IPS-NIHi7 (cell line): ENCODE measurements around the gene PROCA1.
"Not testable (repeated sequence)": the region's sequence is repeated elsewhere in the genome, so short reads cannot be mapped to it uniquely, and the experiment has no call there.

ENCODE experiments used
- DNase-seq: peaks from one replicate; pipeline ENCODE4 v3.0.0; 2012; ENCODE audit warnings: mixed read lengths; ENCODE audit errors: extremely low spot score

The PROCA1 gene

DNA sequence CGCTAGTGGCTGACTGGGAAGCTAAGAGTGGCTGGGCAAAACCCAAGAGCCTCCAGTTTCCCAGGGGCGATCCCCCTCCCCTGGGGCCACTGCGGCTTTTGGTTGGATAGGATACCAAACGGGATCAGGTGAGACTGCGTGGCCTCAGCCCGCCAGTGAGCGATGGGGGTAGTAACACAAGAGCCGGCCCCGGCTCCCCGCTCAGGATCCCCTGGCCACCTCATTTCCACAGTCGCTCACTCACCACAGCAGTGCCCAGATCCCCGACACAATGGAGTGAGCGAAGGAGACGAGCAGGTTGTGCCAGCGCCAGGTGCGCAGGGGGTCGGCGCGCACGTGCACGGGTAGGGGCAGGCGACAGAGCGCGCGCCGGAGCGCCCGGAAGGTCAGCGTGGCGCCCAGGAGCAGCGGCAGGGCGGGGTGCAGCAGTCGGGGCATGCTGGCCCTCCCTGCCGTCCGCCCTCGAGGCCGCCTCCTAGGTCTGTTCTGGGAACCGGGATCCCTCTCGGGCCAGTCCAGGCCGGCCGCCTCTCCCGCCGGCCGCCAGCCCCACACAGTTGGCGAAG lies 14.1 kb upstream of the PROCA1 start:
- DNase-seq = no peak

DNA sequence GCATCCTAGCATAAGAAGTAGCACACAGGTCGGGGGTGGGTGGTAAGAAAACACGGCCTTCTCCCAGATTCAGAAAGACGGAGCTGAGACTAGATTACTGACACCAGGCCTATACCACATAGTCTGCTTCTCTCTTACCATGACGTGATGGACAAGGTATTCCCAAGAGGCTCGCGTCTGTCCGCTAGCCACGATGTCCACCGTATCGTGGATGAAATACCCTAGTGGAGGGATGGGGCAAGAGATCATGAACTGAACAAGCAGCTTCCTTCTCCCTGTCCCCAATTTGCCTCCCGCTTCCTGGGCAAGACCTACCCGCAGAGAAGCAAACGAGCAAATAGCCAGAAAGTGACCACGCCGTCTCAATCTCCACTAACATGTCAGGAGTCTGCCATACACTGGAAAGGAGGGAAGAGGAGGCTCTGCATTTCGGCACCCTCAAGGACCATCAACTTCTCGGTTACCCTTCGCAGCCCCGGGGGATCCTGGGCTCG lies 13.5 kb upstream of the PROCA1 start:
- DNase-seq = no peak

DNA sequence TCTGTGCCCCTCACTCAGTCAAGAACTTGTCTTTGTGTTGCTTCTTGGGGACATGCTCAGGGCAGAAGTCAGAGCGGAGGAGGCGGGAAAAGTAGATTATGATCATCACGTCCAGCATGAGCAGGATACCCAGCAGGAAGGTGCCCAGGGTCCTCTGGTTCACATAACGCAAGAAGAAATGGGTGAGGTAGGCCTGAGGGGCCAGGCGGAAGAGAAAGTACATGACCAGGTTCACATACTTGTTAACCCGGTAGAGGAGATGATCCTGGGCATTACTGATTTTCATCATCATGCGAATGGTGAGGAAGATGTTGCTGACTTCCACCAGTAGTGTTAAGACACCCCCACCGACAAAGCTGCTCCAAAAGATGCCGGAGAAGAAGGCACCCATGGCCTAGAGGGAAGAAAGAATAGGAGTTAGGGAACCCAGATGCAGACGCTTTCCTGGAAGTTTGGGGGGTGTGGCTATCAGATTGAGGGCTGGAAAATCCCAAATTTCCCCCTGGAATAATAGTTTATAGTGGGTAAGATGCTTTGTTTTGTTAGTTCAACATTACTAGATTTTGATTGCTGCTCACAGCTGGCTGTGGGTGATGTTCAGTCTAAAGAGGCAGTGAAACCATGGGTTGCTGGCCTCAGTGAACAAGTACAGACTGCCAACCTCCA lies 12.9 kb upstream of the PROCA1 start:
- no peak for DNase-seq

DNA sequence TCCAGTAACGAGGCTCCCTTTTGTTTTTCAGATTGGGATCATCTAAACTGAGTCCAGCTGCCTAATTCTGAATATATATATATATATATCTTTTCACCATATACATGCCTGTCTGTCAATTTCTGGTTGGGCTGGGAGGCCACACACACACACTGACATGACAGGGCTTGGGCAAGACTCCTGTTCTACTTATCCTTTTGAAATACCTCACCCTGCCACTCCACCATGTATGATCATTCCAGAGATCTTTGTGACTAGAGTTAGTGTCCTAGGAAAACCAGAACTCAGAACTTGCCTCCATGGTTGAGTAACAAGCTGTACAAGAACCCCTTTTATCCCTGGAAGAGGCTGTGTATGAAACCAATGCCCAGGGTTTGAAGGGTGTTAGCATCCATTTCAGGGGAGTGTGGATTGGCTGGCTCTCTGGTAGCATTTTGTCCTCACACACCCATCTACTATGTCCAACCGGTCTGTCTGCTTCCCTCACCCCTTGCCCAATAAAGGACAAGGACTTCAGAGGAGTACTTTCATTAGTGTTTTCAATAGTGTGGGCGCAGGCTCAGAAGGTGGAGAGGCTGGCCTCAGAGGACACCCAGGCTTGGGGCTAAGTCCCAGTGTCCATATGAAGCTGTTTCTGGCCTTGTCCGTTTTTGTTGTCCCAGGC lies 12.3 kb upstream of the PROCA1 start:
- not testable (repeated sequence) for DNase-seq

DNA sequence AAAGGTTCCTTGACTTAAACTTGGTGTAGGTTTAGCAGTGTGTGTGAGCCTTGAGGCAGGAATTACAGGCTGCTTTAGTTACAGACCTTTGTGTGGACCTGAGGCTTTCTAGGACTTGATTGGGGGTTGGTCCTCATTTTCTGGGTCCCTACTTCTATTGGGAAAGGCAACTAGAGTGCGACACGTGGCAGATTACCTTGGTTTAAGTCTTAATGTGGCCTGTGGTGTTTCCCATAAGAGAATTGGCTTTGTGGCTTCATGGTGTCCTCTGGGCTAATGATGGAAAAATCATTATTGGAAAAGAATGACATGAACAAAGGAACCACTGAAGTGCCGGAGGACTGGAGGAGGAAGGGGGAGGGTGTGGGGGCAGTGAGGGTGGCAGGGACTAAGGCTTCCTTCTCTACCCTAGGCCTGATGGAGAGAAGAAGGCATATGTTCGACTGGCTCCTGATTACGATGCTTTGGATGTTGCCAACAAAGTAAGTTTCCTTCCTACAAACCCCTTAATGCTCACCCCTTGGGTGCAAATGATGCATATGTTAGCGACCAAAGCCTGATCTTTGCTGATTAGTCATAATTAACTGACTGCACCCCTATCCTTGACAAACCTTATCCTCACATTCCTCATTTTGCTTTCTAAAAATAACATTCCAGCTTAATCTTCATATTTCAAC lies 11.6 kb upstream of the PROCA1 start:
- DNase-seq = no peak

DNA sequence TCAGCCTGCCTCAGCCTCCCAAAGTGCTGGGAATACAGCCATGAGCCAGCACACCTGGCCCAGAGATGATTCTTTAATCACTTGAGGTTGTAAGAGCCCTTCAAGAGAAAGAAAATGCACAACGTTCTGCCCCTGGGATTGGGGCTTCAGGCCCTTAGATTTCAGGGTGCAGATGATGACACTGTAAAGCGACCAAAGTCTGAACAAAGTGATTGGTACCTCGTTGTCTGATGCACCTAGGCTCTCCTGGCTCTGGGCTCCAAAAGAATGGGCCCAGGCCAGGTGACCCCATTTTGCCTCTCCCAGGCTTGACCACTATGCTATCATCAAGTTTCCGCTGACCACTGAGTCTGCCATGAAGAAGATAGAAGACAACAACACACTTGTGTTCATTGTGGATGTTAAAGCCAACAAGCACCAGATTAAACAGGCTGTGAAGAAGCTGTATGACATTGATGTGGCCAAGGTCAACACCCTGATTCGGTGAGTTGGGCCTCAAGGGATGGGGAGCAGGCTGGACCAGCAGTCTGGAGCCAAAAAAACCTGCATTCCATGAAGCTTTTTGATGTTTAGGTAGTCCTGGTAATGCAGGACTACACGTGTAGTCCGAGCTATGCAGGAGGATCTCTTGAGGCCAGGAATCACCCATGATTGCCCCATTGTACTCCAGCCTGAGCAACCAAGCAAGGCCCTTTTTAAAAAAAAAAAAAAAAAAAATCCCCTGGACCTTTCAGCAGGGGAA lies 10.9 kb upstream of the PROCA1 start:
- no peak for DNase-seq

DNA sequence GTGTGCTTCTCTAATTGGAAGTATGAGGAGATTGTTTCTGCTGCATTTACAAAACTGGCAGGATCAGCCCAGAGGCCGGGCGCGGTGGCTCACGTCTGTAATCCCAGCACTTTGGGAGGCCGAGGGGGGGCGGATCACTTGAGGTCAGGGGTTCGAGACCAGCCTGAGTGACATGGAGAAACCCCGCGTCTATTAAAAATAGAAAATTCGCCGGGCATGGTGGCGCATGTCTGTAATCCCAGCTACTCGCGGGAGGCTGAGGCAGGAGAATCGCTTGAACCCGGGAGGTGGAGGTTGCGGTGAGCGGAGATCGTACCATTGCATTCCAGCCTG lies 9.3 kb upstream of the PROCA1 start:
- not testable (repeated sequence) for DNase-seq

DNA sequence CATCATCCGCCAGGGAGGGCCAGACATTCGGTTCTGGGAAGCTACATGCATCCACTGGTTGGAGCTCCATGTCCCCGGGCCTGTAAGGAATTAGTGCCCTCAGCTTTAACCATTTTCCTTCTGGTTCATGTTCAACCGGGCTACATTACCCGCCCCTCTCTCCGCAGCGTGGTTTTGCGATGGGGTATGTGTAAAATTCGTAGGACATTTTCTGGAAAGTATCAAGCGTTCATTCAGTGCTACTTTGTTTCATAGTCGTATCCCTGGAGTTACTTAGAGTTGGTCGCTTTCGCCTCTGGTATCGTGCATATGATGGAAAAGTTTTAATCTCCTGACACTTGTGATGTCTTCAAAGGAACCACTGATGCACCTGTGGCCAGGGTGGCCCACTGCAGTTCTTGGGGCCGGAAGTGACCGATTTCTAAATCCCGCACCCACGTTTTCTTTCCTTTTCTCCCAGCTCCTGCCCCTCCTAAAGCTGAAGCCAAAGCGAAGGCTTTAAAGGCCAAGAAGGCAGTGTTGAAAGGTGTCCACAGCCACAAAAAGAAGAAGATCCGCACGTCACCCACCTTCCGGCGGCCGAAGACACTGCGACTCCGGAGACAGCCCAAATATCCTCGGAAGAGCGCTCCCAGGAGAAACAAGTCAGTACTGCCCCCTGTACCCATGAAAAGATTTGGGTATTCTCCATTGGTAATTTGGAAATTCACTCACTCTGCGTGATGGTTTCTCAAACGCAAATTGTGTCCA lies 8.7 kb upstream of the PROCA1 start:
- DNase-seq = no peak

DNA sequence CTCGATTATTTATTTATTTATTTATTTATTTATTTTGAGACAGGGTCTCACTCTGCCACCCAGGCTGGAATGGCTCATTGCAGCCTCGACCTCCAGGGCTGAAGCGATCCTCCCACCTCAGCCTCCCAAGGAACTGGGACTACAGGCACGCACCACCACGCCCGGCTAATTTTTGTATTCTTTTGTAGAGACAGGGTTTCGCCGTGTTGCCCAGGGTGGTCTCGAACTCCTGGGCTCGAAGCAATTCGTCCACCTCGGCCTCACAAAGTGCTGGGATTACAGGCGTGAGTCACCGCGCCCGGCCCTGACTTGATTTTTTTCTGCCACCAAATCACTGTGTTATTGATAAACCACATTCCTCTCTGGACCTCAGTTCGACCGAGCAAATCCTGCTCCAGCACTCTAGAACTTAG lies 7.3 kb upstream of the PROCA1 start:
- no peak for DNase-seq

DNA sequence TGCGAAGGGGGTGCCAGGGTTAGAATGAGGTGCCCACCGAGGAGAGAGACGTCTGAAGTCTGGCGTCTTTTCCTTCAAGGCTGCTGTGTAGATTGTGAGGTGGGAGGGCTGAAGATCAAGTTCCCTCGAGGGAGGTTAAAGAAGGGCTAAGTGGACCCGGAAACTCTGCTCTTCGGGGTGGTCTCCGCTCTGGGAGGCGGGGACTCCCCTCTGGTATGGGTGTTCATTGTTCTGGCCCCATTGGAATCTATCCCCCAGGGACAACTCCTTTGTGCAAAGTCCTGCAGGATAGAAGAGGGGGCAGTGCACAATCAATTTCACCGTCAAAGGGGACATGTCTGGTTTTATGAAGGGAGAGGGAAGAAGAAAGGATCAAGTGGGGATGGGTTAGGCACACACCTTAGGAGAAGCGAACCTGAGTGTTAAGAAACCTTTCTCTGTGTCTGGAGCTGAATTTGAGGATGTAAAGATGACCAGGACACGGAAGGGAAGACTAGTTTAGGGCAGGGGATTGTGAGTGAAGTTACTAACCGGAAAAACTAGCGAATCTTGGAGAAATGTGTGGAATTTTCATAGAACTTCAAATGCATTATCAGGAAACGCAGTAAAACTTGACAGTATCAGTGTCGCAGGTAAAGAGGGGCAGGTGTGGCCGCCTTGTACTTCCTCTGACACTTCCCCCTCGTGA lies 6.8 kb upstream of the PROCA1 start:
- no peak for DNase-seq

DNA sequence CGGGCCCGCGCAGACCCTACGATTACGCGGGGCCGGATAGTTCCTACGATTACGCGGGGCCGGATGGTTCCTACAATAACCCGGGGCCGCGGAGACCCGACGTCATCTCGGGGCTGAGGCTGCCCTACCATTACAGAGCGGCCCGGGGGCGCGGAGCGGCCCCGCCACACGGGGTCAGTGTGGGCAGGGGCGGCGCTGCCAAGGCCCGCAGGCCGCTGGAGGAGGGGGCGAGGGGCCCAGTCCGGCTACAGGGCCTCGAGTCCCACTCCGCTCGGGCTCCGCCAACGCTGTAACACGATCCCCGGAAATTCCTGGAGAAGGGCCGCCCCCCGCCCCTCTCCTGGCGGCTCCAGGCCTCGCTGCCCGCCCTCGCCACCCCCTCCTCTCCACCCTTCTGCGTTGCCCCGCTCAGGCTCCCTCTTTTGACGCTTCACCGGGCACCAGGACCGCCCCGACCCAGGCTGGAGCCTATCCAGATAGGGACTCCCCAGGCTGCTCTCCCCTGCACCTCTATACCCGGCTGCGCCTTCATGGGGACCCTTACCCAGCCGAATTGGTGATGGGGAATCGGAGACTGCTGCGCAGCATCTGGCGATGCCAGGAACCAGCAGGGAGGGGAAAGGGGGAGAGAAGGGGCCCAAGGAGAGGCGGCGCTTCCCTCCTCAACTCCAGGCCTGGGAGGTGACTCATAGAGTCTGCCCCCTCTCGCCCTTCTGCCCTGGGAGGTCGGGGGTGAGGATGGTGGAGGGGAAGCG lies 6.1 kb upstream of the PROCA1 start, which contains the start of gene RAB34:
Gene RAB34, minus strand, starts transcription at position 291 of the 755 bp plus-strand sequence. CDS start 602 bp downstream, outside the sequence.
- peak; percentile 79 for DNase-seq

DNA sequence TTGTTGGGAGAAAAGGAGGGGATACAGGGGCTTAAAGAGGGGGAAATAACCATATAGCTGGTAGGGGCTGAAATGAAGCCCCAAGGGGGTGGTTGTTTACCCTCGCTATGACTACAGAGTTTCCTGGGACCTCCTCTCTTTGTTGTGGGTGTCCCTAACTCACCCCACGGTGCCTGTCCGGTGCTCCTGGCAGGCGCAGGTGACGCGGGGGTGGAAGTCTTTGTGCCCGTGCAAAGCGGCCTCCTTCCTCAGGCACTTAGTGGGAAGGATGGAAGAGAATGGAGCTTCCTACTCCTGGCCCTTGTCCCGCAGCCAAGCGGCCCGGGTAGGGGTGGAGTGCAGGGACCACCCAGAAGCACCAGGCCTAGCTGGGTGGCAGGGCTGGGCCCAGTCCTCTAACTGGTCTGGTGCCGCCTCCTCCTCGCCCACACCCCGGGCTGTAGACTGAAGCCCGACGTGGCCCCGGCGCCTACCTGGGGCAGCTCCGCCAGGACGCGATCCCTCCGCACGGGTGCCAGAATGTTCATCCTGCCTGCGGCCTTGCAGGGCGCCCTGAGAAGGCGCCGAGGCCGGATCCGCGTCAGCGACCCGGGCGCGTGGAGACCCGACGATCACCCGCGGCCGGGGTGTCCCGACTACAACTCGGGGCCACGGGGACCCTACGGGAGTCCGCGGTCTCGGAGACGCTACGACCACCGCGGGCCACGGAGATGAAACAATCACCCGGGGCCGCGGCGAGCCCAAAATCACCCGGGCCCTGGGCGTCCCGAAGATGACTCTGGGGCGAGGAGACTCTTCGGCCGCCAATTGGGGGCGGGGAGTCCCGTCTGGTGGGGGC lies 5.3 kb upstream of the PROCA1 start:
- no peak for DNase-seq

DNA sequence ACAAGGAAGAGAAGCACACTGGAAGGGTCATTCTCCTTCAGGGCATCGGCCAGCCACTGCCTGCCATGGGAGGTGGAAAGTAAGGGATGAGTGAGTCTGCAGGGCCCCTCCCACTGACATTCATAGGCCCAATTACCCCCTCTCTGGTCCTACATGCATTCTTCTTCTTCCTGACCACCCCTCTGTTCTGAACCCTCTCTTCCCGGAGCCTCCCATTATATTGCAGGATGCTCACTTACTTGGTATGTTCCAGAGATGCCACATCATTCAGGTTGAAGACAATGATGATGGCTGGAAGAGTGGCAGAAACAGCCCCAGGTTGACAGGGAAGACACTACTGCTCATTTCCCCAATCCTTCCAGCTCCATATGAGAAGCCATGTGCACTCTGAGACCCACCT lies 3.5 kb upstream of the PROCA1 start:
- no peak for DNase-seq

DNA sequence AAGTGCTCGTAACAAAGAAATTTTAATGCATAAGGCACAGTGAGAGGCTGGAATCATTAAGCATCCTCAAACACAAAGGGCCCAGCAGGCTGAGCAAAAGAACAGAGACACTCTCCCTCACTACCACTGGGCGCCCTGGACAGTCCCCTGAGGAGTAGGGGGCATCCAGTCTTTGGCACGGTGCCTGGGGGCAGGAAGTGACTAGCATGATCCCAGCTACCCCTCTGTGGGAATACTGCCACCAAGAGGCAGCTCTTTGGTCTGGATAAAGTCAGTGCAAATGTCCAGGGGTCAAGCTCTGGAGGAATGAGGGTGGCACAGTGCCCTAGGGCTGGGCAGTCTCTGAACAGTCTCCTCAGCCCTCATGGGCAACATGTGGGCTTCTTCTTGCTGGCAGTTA lies 2.6 kb upstream of the PROCA1 start:
- DNase-seq = no peak

DNA sequence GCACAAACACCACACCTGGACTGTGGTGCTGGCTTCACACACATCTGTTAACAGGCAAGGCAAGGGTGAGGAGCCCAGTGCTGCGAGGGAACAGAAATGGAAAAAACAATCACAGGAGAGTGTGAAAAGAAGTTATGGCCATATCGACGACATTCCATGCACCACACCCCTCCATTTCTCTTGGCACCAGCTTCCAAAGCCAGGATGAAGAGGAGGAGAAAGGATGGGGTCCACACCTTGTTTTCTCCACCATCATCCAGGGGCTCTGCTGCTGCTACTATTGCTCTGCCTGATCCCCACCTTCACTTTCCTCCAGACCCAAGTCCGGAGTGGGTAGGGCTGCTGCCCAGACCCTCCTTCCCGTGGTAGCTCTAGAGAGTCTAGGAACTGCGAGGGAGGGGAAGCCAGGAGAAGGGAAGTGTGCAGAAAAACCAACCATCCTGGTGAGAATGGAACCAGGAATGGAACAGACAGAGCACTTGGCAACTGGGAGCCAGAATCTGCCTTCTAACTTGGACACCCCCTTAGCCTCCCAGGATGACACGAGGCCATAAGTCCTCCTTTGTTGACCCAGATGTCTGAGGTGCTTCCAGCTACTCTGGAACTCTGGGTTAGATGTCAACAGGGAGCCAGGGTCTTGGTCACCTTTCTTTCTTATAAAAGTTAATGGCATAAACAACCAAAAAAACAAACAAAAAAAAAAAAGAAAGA lies 1.2 kb upstream of the PROCA1 start:
- no peak for DNase-seq

DNA sequence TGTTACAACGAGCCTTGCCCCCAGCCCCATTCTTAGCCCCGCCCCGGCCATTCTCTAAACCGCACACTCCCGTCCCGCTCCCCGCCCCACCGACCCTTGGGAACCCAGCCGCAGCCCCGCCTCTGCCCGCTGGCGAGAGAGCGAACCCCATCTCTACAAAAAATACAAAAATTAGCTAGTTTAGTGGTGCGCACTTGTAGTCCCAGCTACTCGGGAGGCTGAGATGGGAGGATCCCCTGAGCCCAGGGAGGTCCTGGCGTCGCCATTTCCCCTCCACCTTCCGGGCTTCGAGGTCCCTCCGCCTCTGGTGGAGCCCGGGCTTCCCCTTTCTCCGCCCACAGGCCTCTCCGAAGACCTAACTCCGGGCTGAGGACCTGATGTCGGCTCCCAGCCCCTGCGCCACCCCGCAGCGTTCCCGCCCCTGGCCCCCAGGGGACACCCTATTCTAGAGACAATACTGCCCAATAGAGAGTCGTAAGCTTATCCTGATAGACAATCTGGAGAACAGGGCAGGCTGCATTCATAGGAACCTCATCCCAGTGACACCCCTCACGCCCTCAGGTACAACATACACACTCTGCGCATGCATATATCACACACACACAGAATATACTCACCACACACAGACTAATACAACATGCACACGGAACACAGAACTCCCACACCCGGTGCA lies 480 bp upstream of the PROCA1 start:
- peak; percentile 63 for DNase-seq

DNA sequence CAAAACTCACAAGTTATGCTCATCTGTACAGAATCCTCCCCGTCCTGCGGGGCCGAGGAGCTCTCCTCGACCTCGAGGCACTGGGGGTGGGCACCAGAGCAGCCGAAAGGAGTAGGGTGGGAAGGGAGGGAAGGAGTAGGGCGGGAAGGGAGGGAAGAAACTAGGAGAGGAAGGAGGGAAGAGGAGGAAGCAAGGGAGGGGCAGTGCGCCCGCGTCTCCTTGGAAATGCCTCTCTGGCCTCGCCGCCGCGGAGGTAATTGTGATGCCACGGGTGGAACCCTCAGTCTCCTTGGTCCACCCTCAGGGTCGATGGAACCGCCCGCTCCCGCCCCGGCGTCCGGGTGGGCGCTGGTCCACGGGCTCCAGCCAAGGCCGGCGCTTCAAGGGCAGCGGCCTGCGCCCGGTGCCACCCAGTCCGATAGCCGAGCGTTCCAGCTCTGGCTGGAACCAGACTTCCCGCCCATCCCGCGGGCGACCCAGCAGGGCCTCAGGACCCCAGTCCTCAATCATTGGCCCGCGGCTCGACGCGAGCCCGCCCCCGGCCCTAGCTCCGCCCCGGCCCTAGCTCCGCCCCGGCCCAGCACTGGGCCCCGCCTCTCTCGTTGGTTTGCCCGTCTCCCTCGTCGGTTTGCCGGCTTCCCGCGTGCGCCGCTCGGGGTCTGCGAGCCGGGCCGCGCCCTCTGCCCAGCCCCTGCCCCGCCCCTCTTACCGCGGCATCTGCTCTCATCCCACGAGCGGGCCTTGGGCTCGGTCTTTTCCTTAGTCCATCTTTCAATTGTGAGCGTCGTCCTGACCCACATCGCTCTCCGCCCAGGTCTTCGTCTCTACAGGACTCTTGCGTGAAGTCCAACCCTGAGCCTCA lies 596 bp downstream of the PROCA1 start:
- DNase-seq = peak; percentile 97
